GM12878 (cell line): ENCODE measurements around the gene SLCO4A1. TPM values are rescaled to one million over a fixed set of nuclear protein-coding genes. Genes with fewer than 3 reads are reported as not detected.

Source experiments
- ATAC-seq: fragments of 200-7000 bp; cut with Tn5 transposase; 3 replicates; pipeline ENCODE4 v1.9.1; 2020; ENCODE audit warnings: mild to moderate bottlenecking, moderate library complexity
- BruUV-seq: library from RNA; stranded (reverse); fragments of 400-500 nt; replicated peaks from 2 replicates; lab custom pipeline; 2021; lab: Mats Ljungman, UMichigan
- CTCF ChIA-PET: fragments of 300-600 bp; sonication (Branson Sonifier 250); formaldehyde crosslinking; extraction: SDS; loops from one replicate; lab custom pipeline; 2021; ENCODE audit warnings: inconsistent platforms; lab: Yijun Ruan, JAX
- POLR2A ChIA-PET: fragments of 350-600 bp; formaldehyde crosslinking; extraction: SDS; loops from one replicate; lab custom pipeline; 2021; ENCODE audit warnings: inconsistent platforms; lab: Charles Lee
- RAD21 ChIA-PET: fragments of 300-600 bp; sonication (Branson Sonifier 250); formaldehyde crosslinking; loops from one replicate; lab custom pipeline; 2023; ENCODE audit warnings: antibody characterized with exemption; ENCODE audit not compliant: unreplicated experiment; lab: Charles Lee
- SMC1A ChIA-PET: fragments of 300-600 bp; sonication (Branson Sonifier 250); formaldehyde crosslinking; loops from one replicate; lab custom pipeline; 2023; ENCODE audit not compliant: unreplicated experiment, uncharacterized antibody; lab: Charles Lee
- DNase-seq: peaks from one replicate; pipeline ENCODE4 v3.0.0-alpha.2; 2011; ENCODE audit warnings: low read depth, low spot score
- FAIRE-seq: peaks from 3 replicates; lab custom pipeline; 2011; peaks lifted over from hg19 to GRCh38; lab: Jason Lieb, UNC
- H2AFZ ChIP-seq: 2 replicates; pipeline ENCODE4 v1.6.0; 2011; ENCODE audit warnings: low read depth, low read length, control low read depth; ENCODE audit not compliant: control insufficient read depth
- H3K27ac ChIP-seq: 2 replicates; pipeline ENCODE4 v1.5.1; 2011; ENCODE audit warnings: control low read depth; ENCODE audit not compliant: control insufficient read depth, insufficient read depth
- H3K27me3 ChIP-seq, 2 experiments: replicated peaks in 1 of 2; 2 replicates each; pipeline versions ENCODE4 v1.6.0 to v1.6.1; 2011; ENCODE audit warnings: low read length in 1 of 2; ENCODE audit not compliant: control insufficient read depth in 2 of 2, insufficient read depth in 2 of 2
- H3K36me3 ChIP-seq, 2 experiments: 2 replicates each; pipeline ENCODE4 v1.5.1; 2011; ENCODE audit warnings: low read length in 1 of 2; ENCODE audit not compliant: control insufficient read depth in 2 of 2, insufficient read depth in 2 of 2
- H3K4me1 ChIP-seq: 2 replicates; pipeline ENCODE4 v1.6.1; 2011; ENCODE audit warnings: mild to moderate bottlenecking, low read length, moderate library complexity, mixed read lengths; ENCODE audit not compliant: control insufficient read depth, insufficient read depth
- H3K4me2 ChIP-seq: 2 replicates; pipeline ENCODE4 v1.6.0; 2011; ENCODE audit warnings: control low read depth; ENCODE audit not compliant: control insufficient read depth, insufficient read depth
- H3K4me3 ChIP-seq: fragments of 200-600 bp; sonication (generic); 2 replicates; pipeline ENCODE4 v1.5.1; 2016
- H3K79me2 ChIP-seq: 2 replicates; pipeline ENCODE4 v1.6.0; 2011; ENCODE audit warnings: low read length; ENCODE audit not compliant: control insufficient read depth, insufficient read depth
- H3K9ac ChIP-seq: 2 replicates; pipeline ENCODE4 v1.8.0; 2011; ENCODE audit warnings: low read length, control low read depth, mixed read lengths; ENCODE audit not compliant: control insufficient read depth, insufficient read depth
- H3K9me3 ChIP-seq: replicated peaks from 3 replicates; pipeline ENCODE4 v1.5.1; 2011; ENCODE audit warnings: mild to moderate bottlenecking, low read length; ENCODE audit not compliant: control insufficient read depth, insufficient read depth
- H4K20me1 ChIP-seq: 2 replicates; pipeline ENCODE4 v1.6.0; 2011; ENCODE audit not compliant: control insufficient read depth, insufficient read depth
- EED ChIP-seq: sonication (generic); IDR thresholded peaks from 2 replicates; pipeline ENCODE4 v1.6.1; 2016; ENCODE audit warnings: antibody characterized with exemption, low read depth
- SP1 ChIP-seq: IDR thresholded peaks from one replicate; pipeline ENCODE4 v1.6.1; 2011; ENCODE audit warnings: low read depth, low read length
- ZBED1 ChIP-seq: IDR thresholded peaks from 2 replicates; pipeline ENCODE4 v1.6.1; 2016; ENCODE audit warnings: borderline replicate concordance
- WGBS: methylation state at CpG from one replicate; pipeline ENCODE4 v1.1.6; 2016; ENCODE audit warnings: low lambda C conversion rate; ENCODE audit not compliant: insufficient replicate concordance, insufficient coverage; ENCODE audit errors: missing lambda C conversion rate; 5-methylcytosine and 5-hydroxymethylcytosine counted together
- in situ Hi-C: fragments of 300-500 bp; cut with MboI; formaldehyde crosslinking; loops from 9 replicates; pipeline ENCODE4 v1.14.3; 2018; ENCODE audit warnings: mixed read lengths
- intact Hi-C: fragments of 100-400 bp; cut with micrococcal nuclease; formaldehyde crosslinking; loops from one replicate; pipeline ENCODE4 v1.14.2; 2022; ENCODE audit not compliant: unreplicated experiment
- polyA plus RNA-seq, 11 experiments: library from polyadenylated mRNA; depleted of rRNA in 4 of 11; unstranded in 6 of 11; stranded (reverse) in 5 of 11; fragments of >200 nt; fragmentation: Nextera tagmentation in 4 of 11; fragmentation: Illumina TruSeq in 1 of 11; extraction: Ambion mirVana in 4 of 11; extraction: Trizol in 1 of 11; gene quantifications; 1 replicate in 1 of 11; 2 replicates in 10 of 11; pipeline versions ENCODE4 v1.2.1 to v1.2.3, GENCODE V29; 2011 to 2016; ENCODE audit warnings: inconsistent platforms in 2 of 11, missing spikeins in 2 of 11, low read depth in 1 of 11
- total RNA-seq, 4 experiments: library from RNA; depleted of rRNA in 3 of 4; stranded (reverse); fragments of >200 nt in 3 of 4; fragmentation: Illumina TruSeq in 1 of 4; extraction: Trizol in 1 of 4; gene quantifications; 2 replicates each; pipeline versions ENCODE4 v1.2.1 to v1.2.3, GENCODE V29; 2013 to 2021
- TF ChIP-seq, protein P1 (sequence below): fragments of 450-650 bp; IDR thresholded peaks from 2 replicates; pipeline ENCODE4 v1.6.1; 2017; ENCODE audit warnings: mild to moderate bottlenecking, moderate library complexity
- TF ChIP-seq, protein P2 (sequence below): fragments of 450-650 bp; IDR thresholded peaks from 2 replicates; pipeline ENCODE4 v1.6.1; 2017; ENCODE audit warnings: mild to moderate bottlenecking, low read depth, inconsistent platforms; ENCODE audit not compliant: poor library complexity, severe bottlenecking
- TF ChIP-seq, protein P3 (sequence below): fragments of 450-650 bp; formaldehyde crosslinking; IDR thresholded peaks from 2 replicates; pipeline ENCODE4 v1.4.0; 2022; ENCODE audit warnings: mild to moderate bottlenecking, moderate library complexity

SLCO4A1 gene
- total and polyA plus RNA-seq, 10 of the 15 experiments (the other 5 are each of a cell fraction or from before 2014, with no cell fraction given), result 2.1 to 30.7 (median 12.0) TPM

DNA sequence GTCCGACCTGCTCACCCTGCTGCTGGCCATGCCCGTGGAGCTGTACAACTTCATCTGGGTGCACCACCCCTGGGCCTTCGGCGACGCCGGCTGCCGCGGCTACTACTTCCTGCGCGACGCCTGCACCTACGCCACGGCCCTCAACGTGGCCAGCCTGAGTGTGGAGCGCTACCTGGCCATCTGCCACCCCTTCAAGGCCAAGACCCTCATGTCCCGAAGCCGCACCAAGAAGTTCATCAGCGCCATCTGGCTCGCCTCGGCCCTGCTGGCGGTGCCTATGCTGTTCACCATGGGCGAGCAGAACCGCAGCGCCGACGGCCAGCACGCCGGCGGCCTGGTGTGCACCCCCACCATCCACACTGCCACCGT lies 67.2 kb downstream of the SLCO4A1 start:
- WGBS, result 74% methylated on average over 30 of the region's 30 CpGs
- Histone ChIP-seq H3K27ac (no peak overlapping the region), H3K9me3 (no peaks in the 10 kb centered on the region), H4K20me1 (no peaks in the 10 kb centered on the region), H3K79me2 (no peaks in the 10 kb centered on the region), H3K4me2 (no peak overlapping the region), H3K4me1 (no peaks in the 10 kb centered on the region), H3K27me3 (peaks cover 0 to 5% of the 10 kb centered on the region in 2 experiments; a peak in 3 of 4 replicates), H3K4me3 (no peak overlapping the region), H3K9ac (no peak overlapping the region), H2AFZ (no peak overlapping the region), H3K36me3 (no peaks in the 10 kb centered on the region)
- intact Hi-C loops, result no loop called here
- SMC1A ChIA-PET, result no interaction called here
- DNase-seq, result no peak
- CTCF ChIA-PET, result no interaction called here
- FAIRE-seq, result no peak
- in situ Hi-C loops, result no loop called here
- RAD21 ChIA-PET, result no interaction called here
- no TSS peak for BruUV-seq
- no peak for ATAC-seq
- TF ChIP-seq, protein P1, sequence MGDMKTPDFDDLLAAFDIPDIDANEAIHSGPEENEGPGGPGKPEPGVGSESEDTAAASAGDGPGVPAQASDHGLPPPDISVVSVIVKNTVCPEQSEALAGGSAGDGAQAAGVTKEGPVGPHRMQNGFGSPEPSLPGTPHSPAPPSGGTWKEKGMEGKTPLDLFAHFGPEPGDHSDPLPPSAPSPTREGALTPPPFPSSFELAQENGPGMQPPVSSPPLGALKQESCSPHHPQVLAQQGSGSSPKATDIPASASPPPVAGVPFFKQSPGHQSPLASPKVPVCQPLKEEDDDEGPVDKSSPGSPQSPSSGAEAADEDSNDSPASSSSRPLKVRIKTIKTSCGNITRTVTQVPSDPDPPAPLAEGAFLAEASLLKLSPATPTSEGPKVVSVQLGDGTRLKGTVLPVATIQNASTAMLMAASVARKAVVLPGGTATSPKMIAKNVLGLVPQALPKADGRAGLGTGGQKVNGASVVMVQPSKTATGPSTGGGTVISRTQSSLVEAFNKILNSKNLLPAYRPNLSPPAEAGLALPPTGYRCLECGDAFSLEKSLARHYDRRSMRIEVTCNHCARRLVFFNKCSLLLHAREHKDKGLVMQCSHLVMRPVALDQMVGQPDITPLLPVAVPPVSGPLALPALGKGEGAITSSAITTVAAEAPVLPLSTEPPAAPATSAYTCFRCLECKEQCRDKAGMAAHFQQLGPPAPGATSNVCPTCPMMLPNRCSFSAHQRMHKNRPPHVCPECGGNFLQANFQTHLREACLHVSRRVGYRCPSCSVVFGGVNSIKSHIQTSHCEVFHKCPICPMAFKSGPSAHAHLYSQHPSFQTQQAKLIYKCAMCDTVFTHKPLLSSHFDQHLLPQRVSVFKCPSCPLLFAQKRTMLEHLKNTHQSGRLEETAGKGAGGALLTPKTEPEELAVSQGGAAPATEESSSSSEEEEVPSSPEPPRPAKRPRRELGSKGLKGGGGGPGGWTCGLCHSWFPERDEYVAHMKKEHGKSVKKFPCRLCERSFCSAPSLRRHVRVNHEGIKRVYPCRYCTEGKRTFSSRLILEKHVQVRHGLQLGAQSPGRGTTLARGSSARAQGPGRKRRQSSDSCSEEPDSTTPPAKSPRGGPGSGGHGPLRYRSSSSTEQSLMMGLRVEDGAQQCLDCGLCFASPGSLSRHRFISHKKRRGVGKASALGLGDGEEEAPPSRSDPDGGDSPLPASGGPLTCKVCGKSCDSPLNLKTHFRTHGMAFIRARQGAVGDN, result no peak
- no peak for TF ChIP-seq EED
- POLR2A ChIA-PET, result no interaction called here

DNA sequence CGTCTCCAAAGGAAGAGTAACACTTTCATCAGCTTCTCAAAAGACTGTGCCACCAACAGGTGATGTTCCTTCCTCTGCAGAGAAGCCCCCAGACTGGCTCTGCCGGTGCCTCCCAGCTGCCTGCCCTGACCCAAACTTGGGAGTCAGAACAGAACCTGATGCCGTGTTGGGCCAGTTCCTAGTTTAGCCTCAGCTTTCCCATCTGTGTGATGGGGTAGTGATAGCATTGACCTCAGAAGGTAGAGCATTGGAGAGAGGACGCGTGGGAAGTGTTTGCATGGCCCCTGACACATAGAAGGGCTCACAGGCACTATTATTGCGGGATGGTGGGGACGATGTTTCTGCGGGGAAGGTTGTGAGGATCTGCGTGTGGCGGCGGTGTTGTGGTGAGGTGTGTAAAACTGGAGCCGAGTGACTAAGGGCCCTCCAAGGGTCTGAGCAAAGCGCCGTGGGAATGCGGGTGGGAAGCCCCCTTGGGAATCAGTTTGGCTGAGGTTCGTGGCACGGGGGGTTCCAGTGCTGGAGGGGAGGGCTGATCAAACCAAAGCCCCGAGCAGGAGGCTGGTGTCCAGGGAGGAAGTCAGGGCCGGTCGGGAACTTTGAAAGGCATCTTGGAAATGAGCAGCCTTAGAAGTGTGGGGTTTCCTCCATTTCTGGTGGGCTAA lies 68.0 kb downstream of the SLCO4A1 start:
- RAD21 ChIA-PET, result no interaction called here
- Histone ChIP-seq H4K20me1 (no peaks in the 10 kb centered on the region), H2AFZ (no peak overlapping the region), H3K79me2 (no peaks in the 10 kb centered on the region), H3K27ac (no peak overlapping the region), H3K27me3 (peaks cover 0 to 7% of the 10 kb centered on the region in 2 experiments; a peak in 3 of 4 replicates), H3K9me3 (no peaks in the 10 kb centered on the region), H3K4me2 (no peak overlapping the region), H3K9ac (no peak overlapping the region), H3K36me3 (no peaks in the 10 kb centered on the region), H3K4me1 (no peaks in the 10 kb centered on the region), H3K4me3 (no peak overlapping the region)
- WGBS, result 50% methylated on average over 16 of the region's 20 CpGs
- SMC1A ChIA-PET, result no interaction called here
- no peak for ATAC-seq
- no peak for FAIRE-seq
- no peak for DNase-seq
- in situ Hi-C loops, result no loop called here
- CTCF ChIA-PET, result no interaction called here
- intact Hi-C loops, result no loop called here
- BruUV-seq, result no TSS peak
- POLR2A ChIA-PET, result no interaction called here
- TF ChIP-seq, protein P2, sequence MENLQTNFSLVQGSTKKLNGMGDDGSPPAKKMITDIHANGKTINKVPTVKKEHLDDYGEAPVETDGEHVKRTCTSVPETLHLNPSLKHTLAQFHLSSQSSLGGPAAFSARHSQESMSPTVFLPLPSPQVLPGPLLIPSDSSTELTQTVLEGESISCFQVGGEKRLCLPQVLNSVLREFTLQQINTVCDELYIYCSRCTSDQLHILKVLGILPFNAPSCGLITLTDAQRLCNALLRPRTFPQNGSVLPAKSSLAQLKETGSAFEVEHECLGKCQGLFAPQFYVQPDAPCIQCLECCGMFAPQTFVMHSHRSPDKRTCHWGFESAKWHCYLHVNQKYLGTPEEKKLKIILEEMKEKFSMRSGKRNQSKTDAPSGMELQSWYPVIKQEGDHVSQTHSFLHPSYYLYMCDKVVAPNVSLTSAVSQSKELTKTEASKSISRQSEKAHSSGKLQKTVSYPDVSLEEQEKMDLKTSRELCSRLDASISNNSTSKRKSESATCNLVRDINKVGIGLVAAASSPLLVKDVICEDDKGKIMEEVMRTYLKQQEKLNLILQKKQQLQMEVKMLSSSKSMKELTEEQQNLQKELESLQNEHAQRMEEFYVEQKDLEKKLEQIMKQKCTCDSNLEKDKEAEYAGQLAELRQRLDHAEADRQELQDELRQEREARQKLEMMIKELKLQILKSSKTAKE, result no peak
- TF ChIP-seq, protein P3, sequence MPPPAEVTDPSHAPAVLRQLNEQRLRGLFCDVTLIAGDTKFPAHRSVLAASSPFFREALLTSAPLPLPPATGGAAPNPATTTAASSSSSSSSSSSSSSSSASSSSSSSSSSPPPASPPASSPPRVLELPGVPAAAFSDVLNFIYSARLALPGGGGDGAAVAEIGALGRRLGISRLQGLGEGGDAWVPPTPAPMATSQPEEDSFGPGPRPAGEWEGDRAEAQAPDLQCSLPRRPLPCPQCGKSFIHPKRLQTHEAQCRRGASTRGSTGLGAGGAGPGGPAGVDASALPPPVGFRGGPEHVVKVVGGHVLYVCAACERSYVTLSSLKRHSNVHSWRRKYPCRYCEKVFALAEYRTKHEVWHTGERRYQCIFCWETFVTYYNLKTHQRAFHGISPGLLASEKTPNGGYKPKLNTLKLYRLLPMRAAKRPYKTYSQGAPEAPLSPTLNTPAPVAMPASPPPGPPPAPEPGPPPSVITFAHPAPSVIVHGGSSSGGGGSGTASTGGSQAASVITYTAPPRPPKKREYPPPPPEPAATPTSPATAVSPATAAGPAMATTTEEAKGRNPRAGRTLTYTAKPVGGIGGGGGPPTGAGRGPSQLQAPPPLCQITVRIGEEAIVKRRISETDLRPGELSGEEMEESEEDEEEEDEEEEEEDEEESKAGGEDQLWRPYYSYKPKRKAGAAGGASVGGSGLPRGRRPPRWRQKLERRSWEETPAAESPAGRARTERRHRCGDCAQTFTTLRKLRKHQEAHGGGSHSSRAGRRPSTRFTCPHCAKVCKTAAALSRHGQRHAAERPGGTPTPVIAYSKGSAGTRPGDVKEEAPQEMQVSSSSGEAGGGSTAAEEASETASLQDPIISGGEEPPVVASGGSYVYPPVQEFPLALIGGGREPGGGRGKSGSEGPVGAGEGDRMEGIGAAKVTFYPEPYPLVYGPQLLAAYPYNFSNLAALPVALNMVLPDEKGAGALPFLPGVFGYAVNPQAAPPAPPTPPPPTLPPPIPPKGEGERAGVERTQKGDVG, result no peak
- TF ChIP-seq ZBED1 (no peak), SP1 (no peak)
